Psoas muscle (tissue), 8 donors: ENCODE results near the gene LHFPL6. TPM values are rescaled to one million over a fixed set of nuclear protein-coding genes. Genes with fewer than 3 reads are reported as not detected.

Experiments
- ATAC-seq, 4 donors: fragments of 200-7000 bp; cut with Tn5 transposase; one replicate each; pipeline ENCODE4 v1.9.1; 2020; ENCODE audit warnings: moderate library complexity in 3 of 4, mild to moderate bottlenecking in 2 of 4
- DNase-seq, 2 donors: peaks; one replicate each; pipeline ENCODE4 v3.0.0-alpha.2; 2020
- H3K27ac ChIP-seq: fragments of 200-600 bp; one replicate; pipeline ENCODE4 v1.8.0; 2022
- H3K27me3 ChIP-seq, 3 donors: fragments of 200-600 bp in 1 of 3; one replicate each; pipeline versions ENCODE4 v1.6.1 to v1.8.0; 2013 to 2022; ENCODE audit warnings: low read length in 2 of 3, mild to moderate bottlenecking in 2 of 3, moderate library complexity in 1 of 3; ENCODE audit not compliant: insufficient read depth in 3 of 3
- H3K36me3 ChIP-seq, 2 donors: fragments of 200-600 bp in 1 of 2; one replicate each; pipeline versions ENCODE4 v1.6.1 to v1.8.0; 2013 to 2022; ENCODE audit warnings: low read depth in 1 of 2, mild to moderate bottlenecking in 1 of 2, moderate library complexity in 1 of 2; ENCODE audit not compliant: insufficient read depth in 1 of 2
- H3K4me1 ChIP-seq: fragments of 200-600 bp; one replicate; pipeline ENCODE4 v1.8.0; 2022
- H3K4me3 ChIP-seq: fragments of 200-600 bp; one replicate; pipeline ENCODE4 v1.8.0; 2022; ENCODE audit warnings: mild to moderate bottlenecking
- H3K9me3 ChIP-seq: fragments of 200-600 bp; one replicate; pipeline ENCODE4 v1.8.0; 2022
- WGBS, 3 donors: extraction: QIAGEN DNeasy Blood & Tissue Kit; methylation state at CpG; one replicate each; pipeline versions ENCODE4 v1.1.6 to v1.1.7; 2013; 5-methylcytosine and 5-hydroxymethylcytosine counted together
- intact Hi-C, 2 donors: fragments of 100-400 bp; cut with DNase I; formaldehyde crosslinking; loops; one replicate each; pipeline versions ENCODE4 v1.11.0 to v1.14.2; 2022
- polyA plus RNA-seq, 3 donors: library from polyadenylated mRNA; stranded (reverse); fragments of 200-250 nt; gene quantifications; one replicate each; pipeline ENCODE4 v1.2.3, GENCODE V29; 2013
- total RNA-seq, 4 donors: library from RNA; stranded (reverse); fragmentation: NEBNext Ultra II Directional in 2 of 4; extraction: Animal tissue kit (Norgen Biotek cat#: 25700) in 2 of 4; gene quantifications; one replicate each; pipeline versions ENCODE4 v1.2.1 to v1.2.4, GENCODE V29; 2021 to 2023
- TF ChIP-seq, protein P1 (sequence below): fragments of 200-600 bp; IDR thresholded peaks from one replicate; pipeline ENCODE4 v1.8.0; 2022; ENCODE audit warnings: antibody characterized with exemption
- donor health status: healthy with polysubstance abuse.
- donor health status: DM: no; HTN: no; CAD: no; lungs with moderate emphysema.
- donor health status: Bipolar disorder and iron deficiency.
- donor health status: healthy.
- donor health status: DM: yes; HTN: yes; CAD: no.
- donor health status: DM: no; HTN: no; CAD: no.
- donor health status: DM: no; HTN: no; CAD: no.
- donor health status: DM: yes; HTN: yes; CAD: no.

The LHFPL6 gene
- total and polyA plus RNA-seq, 7 donors, result 15.0 to 35.8 (median 17.3) TPM

DNA sequence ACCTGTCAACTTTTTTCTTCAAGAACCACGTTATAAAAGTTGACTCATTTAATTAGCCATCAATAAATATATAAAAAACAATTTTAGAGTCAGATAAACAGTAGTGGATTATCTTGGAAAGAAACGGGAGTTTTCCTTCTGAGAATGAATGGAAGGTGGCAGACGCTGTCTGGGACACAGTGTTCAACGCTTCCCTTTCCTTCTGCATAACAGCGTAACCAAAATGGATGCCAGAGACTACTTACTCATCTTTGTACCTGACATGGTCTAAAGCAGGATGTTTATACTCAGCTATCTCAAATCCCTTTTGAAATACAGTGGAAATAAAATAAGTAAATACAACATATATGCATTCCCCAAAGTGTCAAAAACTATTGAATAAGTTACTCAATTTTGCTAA, 195.2 kb downstream of the LHFPL6 start:
- Histone ChIP-seq H3K4me3 (no peak overlapping the region), H3K27ac (no peak overlapping the region), H3K4me1 (no peaks in the 10 kb centered on the region), H3K36me3 (no peaks in the 10 kb centered on the region), H3K27me3 (no peaks in the 10 kb centered on the region), H3K9me3 (no peaks in the 10 kb centered on the region)
- intact Hi-C loops, result no loop called here
- DNase-seq (no peak), ATAC-seq (no peak)
- TF ChIP-seq, protein P1, sequence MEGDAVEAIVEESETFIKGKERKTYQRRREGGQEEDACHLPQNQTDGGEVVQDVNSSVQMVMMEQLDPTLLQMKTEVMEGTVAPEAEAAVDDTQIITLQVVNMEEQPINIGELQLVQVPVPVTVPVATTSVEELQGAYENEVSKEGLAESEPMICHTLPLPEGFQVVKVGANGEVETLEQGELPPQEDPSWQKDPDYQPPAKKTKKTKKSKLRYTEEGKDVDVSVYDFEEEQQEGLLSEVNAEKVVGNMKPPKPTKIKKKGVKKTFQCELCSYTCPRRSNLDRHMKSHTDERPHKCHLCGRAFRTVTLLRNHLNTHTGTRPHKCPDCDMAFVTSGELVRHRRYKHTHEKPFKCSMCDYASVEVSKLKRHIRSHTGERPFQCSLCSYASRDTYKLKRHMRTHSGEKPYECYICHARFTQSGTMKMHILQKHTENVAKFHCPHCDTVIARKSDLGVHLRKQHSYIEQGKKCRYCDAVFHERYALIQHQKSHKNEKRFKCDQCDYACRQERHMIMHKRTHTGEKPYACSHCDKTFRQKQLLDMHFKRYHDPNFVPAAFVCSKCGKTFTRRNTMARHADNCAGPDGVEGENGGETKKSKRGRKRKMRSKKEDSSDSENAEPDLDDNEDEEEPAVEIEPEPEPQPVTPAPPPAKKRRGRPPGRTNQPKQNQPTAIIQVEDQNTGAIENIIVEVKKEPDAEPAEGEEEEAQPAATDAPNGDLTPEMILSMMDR, result no peak
- 69 to 79% (median 72%) methylated on average over 5 of the region's 5 CpGs for WGBS, 3 donors

DNA sequence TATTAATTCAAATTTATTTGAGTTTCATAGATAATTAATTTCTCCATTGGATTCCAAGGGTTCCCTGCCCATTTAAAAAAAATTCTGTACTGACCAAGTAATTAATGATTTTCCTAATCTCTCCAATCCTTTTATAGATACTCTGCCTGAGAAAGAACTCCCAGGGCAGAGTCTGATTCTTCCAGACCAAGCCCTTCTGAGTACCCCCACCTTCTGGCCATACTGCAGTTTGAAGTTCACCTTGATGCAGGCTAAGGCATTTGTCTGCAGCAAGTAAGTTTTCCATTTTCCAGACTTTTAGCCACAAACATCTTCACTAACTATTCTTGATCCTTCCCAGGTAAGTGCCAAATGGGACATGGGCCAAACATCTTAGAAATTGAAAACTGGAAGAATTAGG, 195.9 kb downstream of the LHFPL6 start:
- no peak overlapping the region for H3K27ac ChIP-seq
- TF ChIP-seq, protein P1, result no peak
- H3K36me3 ChIP-seq, result no peaks in the 10 kb centered on the region
- DNase-seq (no peak), ATAC-seq (no peak)
- no peaks in the 10 kb centered on the region for H3K4me1 ChIP-seq
- no peak overlapping the region for H3K4me3 ChIP-seq
- intact Hi-C loops, result no loop called here
- no peaks in the 10 kb centered on the region for H3K9me3 ChIP-seq
- no peaks in the 10 kb centered on the region for H3K27me3 ChIP-seq

DNA sequence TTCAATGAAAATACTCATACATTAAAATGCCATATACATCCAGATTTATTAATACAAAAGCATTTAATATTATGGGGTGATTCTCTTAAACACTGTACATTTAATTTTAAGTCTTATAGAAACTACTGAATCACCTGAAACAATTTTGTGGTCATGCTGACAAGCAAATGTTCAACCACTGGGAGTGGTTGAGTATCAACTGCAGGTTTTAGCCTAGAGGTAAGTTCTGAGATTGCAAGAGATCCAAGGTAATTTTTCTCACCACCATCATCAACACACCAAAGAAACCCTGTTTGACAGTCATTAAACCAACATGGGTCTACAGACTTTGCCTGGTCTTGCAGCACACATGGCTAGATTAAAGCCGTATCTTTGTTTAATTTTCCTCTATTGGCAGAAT, 196.3 kb downstream of the LHFPL6 start:
- Histone ChIP-seq H3K4me3 (no peak overlapping the region), H3K36me3 (no peaks in the 10 kb centered on the region), H3K27ac (no peak overlapping the region), H3K4me1 (no peaks in the 10 kb centered on the region), H3K9me3 (no peaks in the 10 kb centered on the region), H3K27me3 (no peaks in the 10 kb centered on the region)
- TF ChIP-seq, protein P1, result no peak
- intact Hi-C loops, result no loop called here
- WGBS, 3 donors, result 83 to 100% (median 96%) methylated on average over 1 of the region's 1 CpG
- ATAC-seq, result no peak
- DNase-seq, result no peak

DNA sequence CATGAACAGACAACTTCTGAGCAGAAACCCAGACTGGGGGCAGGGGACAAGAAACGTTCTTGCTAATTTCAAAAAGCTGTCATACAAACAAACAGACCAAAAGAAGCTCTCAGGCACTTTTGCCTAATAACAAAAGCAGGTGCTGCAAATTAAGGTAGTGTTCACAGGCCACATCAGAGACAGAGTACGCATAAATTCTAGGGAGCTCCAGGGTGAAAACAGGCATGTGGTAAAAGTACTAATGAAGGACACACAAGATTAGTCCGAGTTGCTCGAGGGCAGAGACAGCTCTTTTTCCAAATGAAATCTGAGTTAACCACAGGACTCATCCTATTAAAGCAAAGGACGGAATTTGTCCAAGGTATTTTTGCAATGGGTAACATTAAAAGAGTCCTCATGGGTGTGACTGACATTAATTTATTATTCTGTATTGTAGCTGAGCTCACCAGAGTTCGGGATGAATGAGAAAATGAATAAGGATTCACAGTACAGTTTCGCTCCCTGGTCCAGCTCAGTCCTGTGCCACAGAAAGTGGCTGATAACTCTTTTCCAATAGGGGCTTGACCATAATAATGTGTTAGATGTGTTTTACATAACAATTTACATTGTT, 197.3 kb downstream of the LHFPL6 start:
- Histone ChIP-seq H3K4me1 (no peaks in the 10 kb centered on the region), H3K4me3 (no peak overlapping the region), H3K9me3 (no peaks in the 10 kb centered on the region), H3K36me3 (no peaks in the 10 kb centered on the region), H3K27ac (no peak overlapping the region), H3K27me3 (no peaks in the 10 kb centered on the region)
- intact Hi-C loops, result no loop called here
- 78 to 84% (median 83%) methylated on average over 7 of the region's 7 CpGs for WGBS, 3 donors
- TF ChIP-seq, protein P1, result no peak
- no peak for DNase-seq
- no peak for ATAC-seq

DNA sequence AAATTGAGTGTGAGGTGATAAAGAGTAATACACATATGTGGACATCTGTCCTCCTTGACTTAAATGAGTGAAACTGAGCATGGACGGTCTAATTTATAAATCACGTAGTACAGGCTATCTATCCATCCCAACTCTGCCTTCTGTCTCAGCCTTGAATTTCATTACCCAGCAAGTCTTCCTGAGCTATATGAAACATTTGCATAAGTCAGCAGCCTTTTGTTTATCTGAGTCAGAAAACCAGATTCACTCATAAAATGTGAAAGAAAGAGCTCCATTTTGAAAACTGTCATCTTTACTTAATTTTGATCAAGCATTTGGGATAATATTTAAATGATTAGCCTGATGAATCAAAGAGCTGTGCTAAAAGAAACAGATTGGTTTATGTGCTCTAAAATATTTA, 197.9 kb downstream of the LHFPL6 start:
- intact Hi-C loops, result no loop called here
- no peak overlapping the region for H3K27ac ChIP-seq

More for the DNA sequence above, 197.9 kb downstream of the LHFPL6 start:
- DNase-seq (no peak), ATAC-seq (no peak)
- H3K27me3 ChIP-seq, result no peaks in the 10 kb centered on the region
- 96 to 100% (median 98%) methylated on average over 2 of the region's 2 CpGs for WGBS, 3 donors
- no peaks in the 10 kb centered on the region for H3K4me1 ChIP-seq
- no peaks in the 10 kb centered on the region for H3K9me3 ChIP-seq
- H3K36me3 ChIP-seq, result no peaks in the 10 kb centered on the region
- no peak overlapping the region for H3K4me3 ChIP-seq
- TF ChIP-seq, protein P1, result no peak
